Cardiac fibroblast (primary cell): ENCODE results near the gene PARM1.

Experiments used
- DNase-seq, 2 donors: peaks; one replicate each; pipeline versions ENCODE4 v3.0.0 to v3.0.0-alpha.2; 2010; ENCODE audit warnings: low read depth in 2 of 2
- H3K4me3 ChIP-seq, 2 donors: replicated peaks in 1 of 2; 1 replicate in 1 of 2; 2 replicates in 1 of 2; pipeline ENCODE4 v1.5.1; 2011; ENCODE audit warnings: low read depth in 2 of 2, low read length in 2 of 2, mild to moderate bottlenecking in 2 of 2, moderate library complexity in 1 of 2
- TF ChIP-seq, protein P1 (sequence below): IDR thresholded peaks from one replicate; pipeline ENCODE4 v1.5.1; 2011; ENCODE audit warnings: low read depth, mild to moderate bottlenecking, low read length, inconsistent platforms

Gene PARM1

GRCh38 chr4:74996996-74997395 lies 64.1 kb downstream of the PARM1 start:
- no peak overlapping the region for H3K4me3 ChIP-seq
- DNase-seq = no peak
- TF ChIP-seq, protein P1, sequence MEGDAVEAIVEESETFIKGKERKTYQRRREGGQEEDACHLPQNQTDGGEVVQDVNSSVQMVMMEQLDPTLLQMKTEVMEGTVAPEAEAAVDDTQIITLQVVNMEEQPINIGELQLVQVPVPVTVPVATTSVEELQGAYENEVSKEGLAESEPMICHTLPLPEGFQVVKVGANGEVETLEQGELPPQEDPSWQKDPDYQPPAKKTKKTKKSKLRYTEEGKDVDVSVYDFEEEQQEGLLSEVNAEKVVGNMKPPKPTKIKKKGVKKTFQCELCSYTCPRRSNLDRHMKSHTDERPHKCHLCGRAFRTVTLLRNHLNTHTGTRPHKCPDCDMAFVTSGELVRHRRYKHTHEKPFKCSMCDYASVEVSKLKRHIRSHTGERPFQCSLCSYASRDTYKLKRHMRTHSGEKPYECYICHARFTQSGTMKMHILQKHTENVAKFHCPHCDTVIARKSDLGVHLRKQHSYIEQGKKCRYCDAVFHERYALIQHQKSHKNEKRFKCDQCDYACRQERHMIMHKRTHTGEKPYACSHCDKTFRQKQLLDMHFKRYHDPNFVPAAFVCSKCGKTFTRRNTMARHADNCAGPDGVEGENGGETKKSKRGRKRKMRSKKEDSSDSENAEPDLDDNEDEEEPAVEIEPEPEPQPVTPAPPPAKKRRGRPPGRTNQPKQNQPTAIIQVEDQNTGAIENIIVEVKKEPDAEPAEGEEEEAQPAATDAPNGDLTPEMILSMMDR = no peak

DNA sequence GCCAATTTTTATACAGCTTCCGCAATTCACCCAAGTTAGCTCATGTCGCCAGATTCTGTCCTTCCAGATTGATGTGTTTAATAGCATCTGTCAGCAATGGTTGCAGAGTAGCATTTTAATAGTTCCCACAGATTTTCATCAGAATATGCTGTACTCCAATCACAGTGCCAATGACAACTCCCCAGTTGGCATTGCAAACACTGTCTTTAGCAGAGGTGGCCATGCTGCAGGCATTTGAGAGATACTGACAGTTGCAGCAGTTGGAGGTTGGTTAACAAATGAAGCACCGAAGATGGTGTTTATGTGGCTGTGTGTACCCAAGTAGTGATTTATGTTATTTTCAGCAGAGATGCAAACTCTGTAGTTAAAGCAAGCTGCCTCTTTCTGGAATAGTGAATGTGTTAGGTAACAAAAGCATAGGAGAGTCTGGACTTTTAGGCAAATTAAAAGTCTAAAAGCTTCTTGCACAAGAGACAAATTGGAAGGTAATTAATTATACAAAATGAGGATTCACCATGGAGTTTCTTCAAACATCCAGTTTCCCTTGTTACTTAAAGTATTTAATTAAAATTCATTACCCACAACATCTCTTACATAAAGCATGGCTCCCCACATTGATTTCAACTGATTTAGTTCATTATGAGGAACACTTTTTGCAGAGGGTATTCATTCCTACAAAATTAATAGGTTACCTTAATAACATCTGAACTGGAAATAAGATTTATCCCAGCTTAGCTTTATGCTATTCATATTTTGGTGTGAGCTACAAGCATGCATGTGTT lies 65.2 kb downstream of the PARM1 start:
- TF ChIP-seq, protein P1 = no peak
- H3K4me3 ChIP-seq = no peak overlapping the region
- DNase-seq = no peak

DNA sequence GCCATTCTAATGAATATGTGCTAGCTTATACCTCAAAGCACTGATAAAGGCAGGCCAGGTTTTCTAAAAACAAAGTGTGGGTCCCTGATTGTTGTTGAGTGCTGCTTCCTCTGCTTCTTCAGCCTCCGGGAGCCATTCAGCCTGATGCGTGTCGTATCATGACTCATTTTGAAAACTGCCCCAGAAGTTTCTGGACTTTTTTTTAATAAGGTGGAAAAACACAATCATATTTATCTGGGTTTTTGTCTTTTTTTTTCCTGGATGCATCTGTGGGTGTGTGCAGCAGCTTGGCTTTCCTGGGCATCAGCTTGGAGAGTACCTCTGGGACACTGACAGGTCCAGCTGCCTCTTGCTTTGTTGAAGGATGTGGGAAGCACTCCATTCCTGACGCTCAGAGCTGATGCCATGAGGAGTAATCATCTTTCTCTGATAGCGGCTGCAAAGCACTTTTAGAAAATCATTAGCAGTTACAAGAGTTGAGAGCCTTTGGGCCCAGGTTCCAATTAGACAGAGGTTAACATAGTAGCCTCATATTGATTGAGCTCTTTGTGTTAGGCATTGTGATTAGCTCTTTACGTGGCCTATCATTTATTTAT lies 66.9 kb downstream of the PARM1 start:
- TF ChIP-seq, protein P1 = no peak
- DNase-seq = peak in 1 of 2 donors; percentile 5
- H3K4me3 ChIP-seq = no peak overlapping the region

- H3K4me3 ChIP-seq = no peak overlapping the region
- no peak for DNase-seq
- TF ChIP-seq, protein P1 = no peak
Observed at GRCh38 chr4:75001871-75002270, 69.0 kb downstream of the PARM1 start.

GRCh38 chr4:75002381-75002780 lies 69.5 kb downstream of the PARM1 start:
- peak; percentile 2 to 30 for DNase-seq
- H3K4me3 ChIP-seq = no peak overlapping the region
- TF ChIP-seq, protein P1 = no peak

DNA sequence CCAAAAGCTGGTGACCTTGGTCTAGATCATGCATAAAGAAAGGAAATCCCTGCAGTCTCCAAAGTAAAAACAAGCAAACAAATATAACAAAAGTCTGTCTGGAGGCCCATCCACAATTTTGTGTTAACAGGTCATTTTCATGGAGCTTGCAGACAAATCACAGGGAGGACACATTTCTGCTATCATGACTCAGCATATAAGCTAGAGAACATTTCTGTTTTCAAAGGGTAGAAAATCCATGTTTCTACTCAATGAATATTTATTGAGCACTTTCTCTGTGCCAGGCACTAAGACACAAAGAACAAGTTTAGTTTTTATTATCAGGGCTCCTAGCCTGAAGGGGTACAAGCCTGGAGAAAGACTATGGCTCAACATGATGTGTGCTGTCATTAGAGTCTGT lies 71.1 kb downstream of the PARM1 start:
- no peak overlapping the region for H3K4me3 ChIP-seq
- TF ChIP-seq, protein P1 = no peak
- DNase-seq = no peak
